IMR-90 (cell line): ENCODE results near the gene TFPI. TPM values are rescaled to one million over a fixed set of nuclear protein-coding genes. Genes with fewer than 3 reads are reported as not detected.

Experiments used
- ATAC-seq: fragments of 200-7000 bp; cut with Tn5 transposase; 2 replicates; pipeline ENCODE4 v1.9.1; 2020; ENCODE audit warnings: low read depth, mild to moderate bottlenecking, moderate library complexity
- BruUV-seq: library from RNA; stranded (reverse); fragments of 400-500 nt; replicated peaks from 2 replicates; lab custom pipeline; 2021; lab: Mats Ljungman, UMichigan
- CTCF ChIA-PET: fragments of 300-600 bp; formaldehyde crosslinking; extraction: SDS; loops from one replicate; lab custom pipeline; 2021; ENCODE audit warnings: antibody characterized with exemption; lab: Yijun Ruan, JAX
- POLR2A ChIA-PET: fragments of 300-600 bp; sonication (Branson Sonifier 250); formaldehyde crosslinking; loops from one replicate; lab custom pipeline; 2022; ENCODE audit warnings: antibody characterized with exemption; ENCODE audit not compliant: unreplicated experiment; lab: Charles Lee
- DNase-seq: peaks from one replicate; pipeline ENCODE4 v3.0.0; 2013
- H2AFZ ChIP-seq: replicated peaks from 2 replicates; pipeline ENCODE3; 2013; ENCODE audit warnings: low read length, mild to moderate bottlenecking; ENCODE audit not compliant: poor library complexity
- H2AK5ac ChIP-seq: 2 replicates; pipeline ENCODE4 v1.6.1; 2013; ENCODE audit warnings: low read depth, low read length, inconsistent platforms
- H2AK9ac ChIP-seq: replicated peaks from 2 replicates; pipeline ENCODE3; 2013; ENCODE audit warnings: mild to moderate bottlenecking, low read depth, low read length, moderate library complexity; ENCODE audit not compliant: poor library complexity
- H2BK120ac ChIP-seq: 2 replicates; pipeline ENCODE4 v1.6.1; 2013; ENCODE audit warnings: low read depth, low read length, inconsistent platforms
- H2BK15ac ChIP-seq: 3 replicates; pipeline ENCODE4 v1.6.1; 2013; ENCODE audit warnings: low read depth, low read length, inconsistent platforms
- H2BK20ac ChIP-seq: 2 replicates; pipeline ENCODE4 v1.6.1; 2013; ENCODE audit warnings: low read depth, mild to moderate bottlenecking, inconsistent platforms, low read length, moderate library complexity
- H2BK5ac ChIP-seq: 2 replicates; pipeline ENCODE4 v1.6.1; 2013; ENCODE audit warnings: mild to moderate bottlenecking, low read depth, low read length, inconsistent platforms; ENCODE audit not compliant: poor library complexity, severe bottlenecking
- H3K14ac ChIP-seq: replicated peaks from 2 replicates; pipeline ENCODE4 v1.6.1; 2013; ENCODE audit warnings: low read depth, low read length, inconsistent platforms
- H3K18ac ChIP-seq: 2 replicates; pipeline ENCODE4 v1.6.1; 2013; ENCODE audit warnings: low read depth, low read length, control low read depth
- H3K23ac ChIP-seq: 2 replicates; pipeline ENCODE4 v1.6.1; 2013; ENCODE audit warnings: low read depth, low read length, inconsistent platforms
- H3K27ac ChIP-seq: 2 replicates; pipeline ENCODE4 v1.5.1; 2013; ENCODE audit warnings: mild to moderate bottlenecking, control low read depth, low read length; ENCODE audit not compliant: insufficient read depth
- H3K27me3 ChIP-seq: 2 replicates; pipeline ENCODE4 v1.6.1; 2013; ENCODE audit warnings: low read length; ENCODE audit not compliant: control insufficient read depth, insufficient read depth
- H3K36me3 ChIP-seq: 2 replicates; pipeline ENCODE4 v1.6.1; 2013; ENCODE audit warnings: low read length, mixed read lengths; ENCODE audit not compliant: control insufficient read depth, insufficient read depth
- H3K4ac ChIP-seq: 2 replicates; pipeline ENCODE4 v1.6.1; 2013; ENCODE audit warnings: low read depth, low read length, inconsistent platforms
- H3K4me1 ChIP-seq: 2 replicates; pipeline ENCODE4 v1.6.1; 2013; ENCODE audit warnings: low read length, mixed read lengths; ENCODE audit not compliant: control insufficient read depth, insufficient read depth
- H3K4me2 ChIP-seq: 2 replicates; pipeline ENCODE4 v1.6.1; 2013; ENCODE audit warnings: low read depth, mild to moderate bottlenecking, control low read depth, low read length, moderate library complexity
- H3K4me3 ChIP-seq: 2 replicates; pipeline ENCODE4 v1.5.1; 2013; ENCODE audit warnings: low read depth, mild to moderate bottlenecking, control low read depth, low read length, moderate library complexity; ENCODE audit not compliant: insufficient read depth
- H3K56ac ChIP-seq: 2 replicates; pipeline ENCODE4 v1.6.1; 2013; ENCODE audit warnings: low read length, inconsistent platforms; ENCODE audit not compliant: insufficient read depth; ENCODE audit errors: extremely low read depth
- H3K79me1 ChIP-seq, 2 experiments: 2 replicates each; pipeline ENCODE4 v1.6.1; 2013; ENCODE audit warnings: low read length in 2 of 2, inconsistent platforms in 1 of 2, low read depth in 1 of 2
- H3K9ac ChIP-seq: 2 replicates; pipeline ENCODE4 v1.6.1; 2013; ENCODE audit warnings: low read depth, low read length, control low read depth
- H3K9me1 ChIP-seq: 2 replicates; pipeline ENCODE4 v1.6.1; 2013; ENCODE audit warnings: low read length, inconsistent platforms; ENCODE audit not compliant: insufficient read depth
- H3K9me3 ChIP-seq: 2 replicates; pipeline ENCODE4 v1.6.1; 2013; ENCODE audit warnings: low read length; ENCODE audit not compliant: control insufficient read depth, insufficient read depth
- H4K20me1 ChIP-seq: 2 replicates; pipeline ENCODE4 v1.6.1; 2013; ENCODE audit warnings: low read length, inconsistent platforms; ENCODE audit not compliant: insufficient read depth
- H4K5ac ChIP-seq: 2 replicates; pipeline ENCODE4 v1.6.1; 2013; ENCODE audit warnings: mild to moderate bottlenecking, low read depth, low read length, control low read depth
- H4K8ac ChIP-seq, 2 experiments: 2 replicates each; pipeline ENCODE4 v1.6.1; 2013; ENCODE audit warnings: low read depth in 2 of 2, low read length in 2 of 2, control low read depth in 1 of 2, inconsistent platforms in 1 of 2
- H4K91ac ChIP-seq: 2 replicates; pipeline ENCODE4 v1.6.1; 2013; ENCODE audit warnings: low read depth, low read length, inconsistent platforms; ENCODE audit not compliant: insufficient read depth
- BHLHE40 ChIP-seq: fragments of 150-350 bp; IDR thresholded peaks from 2 replicates; pipeline ENCODE4 v1.6.1; 2016; ENCODE audit warnings: mild to moderate bottlenecking, low read depth, low read length
- CEBPB ChIP-seq: IDR thresholded peaks from 2 replicates; pipeline ENCODE4 v1.6.1; 2012; ENCODE audit warnings: low read depth, low read length, improper control_type of control experiment
- CHD1 ChIP-seq: IDR thresholded peaks from 2 replicates; pipeline ENCODE4 v1.6.1; 2012; ENCODE audit warnings: low read depth, low read length, improper control_type of control experiment
- ELK1 ChIP-seq: fragments of 150-350 bp; IDR thresholded peaks from 2 replicates; pipeline ENCODE4 v1.6.1; 2016; ENCODE audit warnings: low read depth, mild to moderate bottlenecking, low read length, moderate library complexity, borderline replicate concordance
- FOS ChIP-seq: fragments of 150-350 bp; IDR thresholded peaks from 2 replicates; pipeline ENCODE4 v1.6.1; 2016; ENCODE audit warnings: low read depth, low read length
- MAFK ChIP-seq: IDR thresholded peaks from 2 replicates; pipeline ENCODE4 v1.6.1; 2012; ENCODE audit warnings: low read depth, low read length, improper control_type of control experiment
- MAZ ChIP-seq: IDR thresholded peaks from 2 replicates; pipeline ENCODE4 v1.6.1; 2012; ENCODE audit warnings: low read depth, mild to moderate bottlenecking, low read length, improper control_type of control experiment, moderate library complexity, borderline replicate concordance
- MXI1 ChIP-seq: IDR thresholded peaks from 2 replicates; pipeline ENCODE4 v1.6.1; 2012; ENCODE audit warnings: low read depth, mild to moderate bottlenecking, low read length, moderate library complexity, borderline replicate concordance
- NFE2L2 ChIP-seq: fragments of 150-350 bp; IDR thresholded peaks from 2 replicates; pipeline ENCODE4 v1.6.1; 2016; ENCODE audit warnings: low read depth, mild to moderate bottlenecking, low read length
- POLR2A ChIP-seq: IDR thresholded peaks from 2 replicates; pipeline ENCODE4 v1.6.1; 2012; ENCODE audit warnings: mild to moderate bottlenecking, low read depth, low read length
- RAD21 ChIP-seq: IDR thresholded peaks from 2 replicates; pipeline ENCODE4 v1.6.1; 2012; ENCODE audit warnings: low read length, improper control_type of control experiment
- RCOR1 ChIP-seq: IDR thresholded peaks from 2 replicates; pipeline ENCODE4 v1.6.1; 2012; ENCODE audit warnings: mild to moderate bottlenecking, low read length, improper control_type of control experiment; ENCODE audit not compliant: insufficient replicate concordance
- RFX5 ChIP-seq: IDR thresholded peaks from 2 replicates; pipeline ENCODE4 v1.8.0; 2012; ENCODE audit warnings: low read depth, mild to moderate bottlenecking, low read length, moderate library complexity
- SMC3 ChIP-seq: fragments of 150-350 bp; IDR thresholded peaks from 2 replicates; pipeline ENCODE4 v1.6.1; 2016; ENCODE audit warnings: low read depth, mild to moderate bottlenecking, antibody characterized with exemption, low read length, moderate library complexity
- USF2 ChIP-seq: fragments of 150-350 bp; IDR thresholded peaks from 2 replicates; pipeline ENCODE4 v1.6.1; 2017; ENCODE audit warnings: mild to moderate bottlenecking, antibody characterized with exemption, low read length, low read depth
- WGBS, 2 experiments: methylation state at CpG; one replicate each; pipeline versions ENCODE4 v1.1.5 to v1.1.7; 2013; ENCODE audit warnings: missing lambda C conversion rate in 2 of 2; ENCODE audit not compliant: insufficient read length in 1 of 2; ENCODE audit errors: extremely low coverage in 2 of 2; 5-methylcytosine and 5-hydroxymethylcytosine counted together
- dilution Hi-C: fragments of 300-500 bp; cut with HindIII; formaldehyde crosslinking; loops from one replicate; pipeline ENCODE4 v1.14.3; 2018; ENCODE audit warnings: low sequenced_read_pairs; ENCODE audit not compliant: unreplicated experiment
- in situ Hi-C: fragments of 300-500 bp; cut with MboI; formaldehyde crosslinking; loops from 3 replicates; pipeline ENCODE4 v1.14.3; 2019; ENCODE audit warnings: low sequenced_read_pairs, inconsistent platforms, mixed read lengths
- intact Hi-C: fragments of 100-400 bp; cut with micrococcal nuclease; formaldehyde crosslinking; loops from 2 replicates; pipeline ENCODE4 v1.10.0; 2022
- polyA plus RNA-seq, 3 experiments: library from polyadenylated mRNA; depleted of rRNA; stranded (reverse); fragments of >200 nt; gene quantifications; 2 replicates each; pipeline ENCODE4 v1.2.3, GENCODE V29; 2012; ENCODE audit warnings: low replicate concordance in 1 of 3
- total RNA-seq: library from RNA; depleted of rRNA; stranded (reverse); fragments of >200 nt; gene quantifications from 2 replicates; pipeline ENCODE4 v1.2.3, GENCODE V29; 2012
- TF ChIP-seq, protein P1 (sequence below): conservative IDR thresholded peaks from 2 replicates; pipeline ENCODE4 v1.5.1; 2012; ENCODE audit warnings: mild to moderate bottlenecking, low read depth, low read length, improper control_type of control experiment

TFPI gene
- total and polyA plus RNA-seq, 2 of the 4 experiments (the other 2 are of a cell fraction) = 33.9 to 83.0 TPM

DNA sequence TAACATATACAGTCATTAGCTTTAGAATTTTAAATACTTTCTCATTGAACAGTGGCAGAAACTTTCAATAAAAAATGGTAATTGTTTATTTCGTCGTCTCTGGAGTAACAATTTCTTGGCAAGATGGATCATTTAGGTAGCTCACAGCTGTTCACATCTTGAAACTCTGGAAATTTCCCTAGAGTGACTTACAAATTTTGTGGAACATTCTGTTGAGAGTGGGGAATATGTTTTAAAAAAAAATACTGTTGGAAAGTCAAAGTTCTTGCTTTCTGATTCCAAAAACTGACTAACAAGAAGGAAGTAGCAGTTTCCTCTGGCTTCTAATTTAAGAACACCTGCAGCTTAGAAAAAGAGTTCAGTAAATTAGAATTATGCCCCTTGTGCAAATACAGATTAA lies 95.0 kb downstream of the TFPI start:
- dilution Hi-C loops (no loop called here), in situ Hi-C loops (loop anchor here (25.0 kb wide), 1 partner anchor 947 kb away; no protein-coding TSS in a partner anchor), intact Hi-C loops (loop anchor here (10.0 kb wide), 1 partner anchor 954 kb away; no protein-coding TSS in a partner anchor)
- Histone ChIP-seq H3K27me3 (no peaks in the 10 kb centered on the region), H3K4me2 (no peak overlapping the region), H4K20me1 (no peaks in the 10 kb centered on the region), H3K23ac (no peak overlapping the region), H2AFZ (no peak overlapping the region), H3K56ac (no peak overlapping the region), H3K36me3 (no peaks in the 10 kb centered on the region), H2BK15ac (no peak overlapping the region), H3K79me1 (no peaks in the 10 kb centered on the region), H2BK120ac (no peak overlapping the region), H3K9me1 (no peaks in the 10 kb centered on the region), H4K91ac (no peak overlapping the region), H3K14ac (no peak overlapping the region), H3K4me3 (no peak overlapping the region), H2AK9ac (no peak overlapping the region), H3K4ac (no peak overlapping the region), H3K9ac (no peak overlapping the region), H4K5ac (no peak overlapping the region), H2BK20ac (no peak overlapping the region), H4K8ac (no peak overlapping the region), H2AK5ac (no peak overlapping the region), H2BK5ac (no peak overlapping the region), H3K18ac (no peak overlapping the region), H3K4me1 (no peaks in the 10 kb centered on the region), H3K9me3 (no peaks in the 10 kb centered on the region), H3K27ac (no peak overlapping the region)
- DNase-seq (no peak), ATAC-seq (no peak)
- no peak for TF ChIP-seq BHLHE40
- TF ChIP-seq RAD21 = no peak
- no peak for TF ChIP-seq USF2
- no peak for TF ChIP-seq RCOR1
- no peak for TF ChIP-seq FOS
- no peak for TF ChIP-seq SMC3
- no peak for TF ChIP-seq MAFK
- no peak for TF ChIP-seq NFE2L2
- TF ChIP-seq ELK1 = no peak
- TF ChIP-seq, protein P1, sequence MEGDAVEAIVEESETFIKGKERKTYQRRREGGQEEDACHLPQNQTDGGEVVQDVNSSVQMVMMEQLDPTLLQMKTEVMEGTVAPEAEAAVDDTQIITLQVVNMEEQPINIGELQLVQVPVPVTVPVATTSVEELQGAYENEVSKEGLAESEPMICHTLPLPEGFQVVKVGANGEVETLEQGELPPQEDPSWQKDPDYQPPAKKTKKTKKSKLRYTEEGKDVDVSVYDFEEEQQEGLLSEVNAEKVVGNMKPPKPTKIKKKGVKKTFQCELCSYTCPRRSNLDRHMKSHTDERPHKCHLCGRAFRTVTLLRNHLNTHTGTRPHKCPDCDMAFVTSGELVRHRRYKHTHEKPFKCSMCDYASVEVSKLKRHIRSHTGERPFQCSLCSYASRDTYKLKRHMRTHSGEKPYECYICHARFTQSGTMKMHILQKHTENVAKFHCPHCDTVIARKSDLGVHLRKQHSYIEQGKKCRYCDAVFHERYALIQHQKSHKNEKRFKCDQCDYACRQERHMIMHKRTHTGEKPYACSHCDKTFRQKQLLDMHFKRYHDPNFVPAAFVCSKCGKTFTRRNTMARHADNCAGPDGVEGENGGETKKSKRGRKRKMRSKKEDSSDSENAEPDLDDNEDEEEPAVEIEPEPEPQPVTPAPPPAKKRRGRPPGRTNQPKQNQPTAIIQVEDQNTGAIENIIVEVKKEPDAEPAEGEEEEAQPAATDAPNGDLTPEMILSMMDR = no peak
- TF ChIP-seq CHD1 = no peak
- TF ChIP-seq CEBPB = no peak
- TF ChIP-seq MXI1 = no peak
- TF ChIP-seq POLR2A = no peak
- no peak for TF ChIP-seq RFX5
- TF ChIP-seq MAZ = no peak
- WGBS, 2 experiments = no CpG with 5 or more reads among the region's 2 CpGs
- BruUV-seq = no TSS peak
- ChIA-PET POLR2A (no interaction called here), CTCF (interaction anchor here (1.6 kb wide), 1 partner anchor 596 kb away, joined by 3 read pairs; no protein-coding TSS in a partner anchor)
